A673 (cell line): ENCODE data around the gene TRDN.

Source experiments
- CTCF ChIP-seq: fragments of 300-800, 200-600 bp; sonication (generic); conservative IDR thresholded peaks from 2 replicates; pipeline ENCODE4 v1.5.1; 2017; ENCODE audit warnings: low read depth, mild to moderate bottlenecking, antibody characterized with exemption, low read length, moderate library complexity, mixed read lengths
- EZH2 ChIP-seq: fragments of 200-600 bp; sonication (generic); IDR thresholded peaks from 2 replicates; pipeline ENCODE4 v1.6.1; 2017; ENCODE audit warnings: borderline replicate concordance, low read depth, mild to moderate bottlenecking, mixed read lengths, antibody characterized with exemption, low read length; ENCODE audit not compliant: poor library complexity, severe bottlenecking

- TF ChIP-seq CTCF (no peak), EZH2 (no peak)
These were observed 40.0 kb upstream of the TRDN start for GRCh38 chr6:123676793-123677192.
